GM18867 (cell line): ENCODE data around the gene ZNF783.
"Not testable (repeated sequence)": the region's sequence is repeated elsewhere in the genome, so short reads cannot be mapped to it uniquely, and the experiment has no call there.

ENCODE experiments used
- ATAC-seq: cut with Tn5 transposase; IDR thresholded peaks from one replicate; pipeline ENCODE4 v1.9.1; 2021; ENCODE audit warnings: mild to moderate bottlenecking, moderate library complexity; ENCODE audit not compliant: unreplicated experiment

Gene ZNF783

DNA sequence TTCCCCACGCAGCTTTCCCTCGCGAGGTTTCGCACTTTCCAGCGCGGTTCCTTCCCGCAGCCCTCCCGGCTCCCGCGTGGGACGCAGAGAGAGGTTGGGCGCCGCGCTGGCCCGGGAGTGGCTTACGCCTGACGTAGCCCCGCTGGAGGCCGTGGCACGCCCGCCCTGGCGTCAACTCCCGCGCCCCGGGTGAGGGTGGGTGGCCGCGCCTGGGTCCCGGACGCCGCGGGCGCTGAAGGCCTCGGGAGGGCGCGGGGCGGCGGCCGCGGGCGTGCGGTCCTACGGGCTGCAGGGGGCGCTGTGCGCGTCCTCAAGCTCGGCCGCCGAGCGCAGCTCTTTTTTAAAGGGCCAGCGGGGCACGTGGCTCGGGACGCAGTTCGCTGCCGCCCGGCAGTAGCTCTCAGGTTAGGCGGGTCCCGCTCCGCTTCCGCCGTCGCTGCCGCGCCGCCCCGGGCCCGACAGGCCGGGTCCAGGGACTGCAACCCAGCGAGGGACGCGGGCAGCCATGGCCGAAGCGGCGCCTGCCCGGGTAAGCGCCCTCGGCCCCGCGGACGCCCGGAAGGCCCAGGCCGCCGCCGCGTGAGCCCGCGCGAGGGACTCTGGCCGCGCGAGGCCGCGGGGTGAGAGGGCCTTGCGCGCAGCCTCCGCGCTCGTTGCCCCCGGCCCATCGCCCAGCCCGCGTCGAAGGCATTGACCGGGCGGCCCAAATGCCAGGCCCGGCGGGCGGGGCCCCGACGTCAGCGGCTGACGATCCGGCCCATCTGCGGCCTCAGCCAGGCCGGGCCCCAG, at the start of gene ZNF783:
Gene ZNF783, plus strand, starts transcription at position 368 of the 789 bp plus-strand sequence. Its CDS starts 138 bp downstream, at position 506.
- peak; percentile 87 for ATAC-seq

- ATAC-seq: no peak
Measured at GRCh38 chr7:149214020-149214720, 47.8 kb upstream of the ZNF783 start.

- ATAC-seq: no peak
Measured at GRCh38 chr7:149216402-149216801, 45.6 kb upstream of the ZNF783 start.

DNA sequence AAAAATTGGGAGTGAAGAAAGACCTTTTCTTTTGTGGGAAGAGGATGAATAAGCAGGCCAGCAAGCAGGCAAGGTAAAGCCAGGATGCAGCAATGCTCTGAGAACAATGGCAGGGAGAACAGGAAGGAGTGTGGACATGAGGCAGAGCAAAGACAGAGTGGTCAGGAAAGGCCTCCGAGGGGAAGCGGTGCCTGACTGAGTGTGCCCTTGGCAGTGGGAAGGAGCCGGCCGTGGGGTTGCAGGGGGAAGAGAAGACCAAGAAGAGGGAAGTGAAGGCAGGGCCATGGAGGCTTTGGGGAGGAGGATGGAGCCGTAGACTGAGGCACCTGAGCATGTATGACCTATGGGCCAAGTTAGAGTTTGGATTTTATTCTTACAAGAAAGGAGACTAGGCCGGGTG, 44.4 kb upstream of the ZNF783 start:
- ATAC-seq: no peak

DNA sequence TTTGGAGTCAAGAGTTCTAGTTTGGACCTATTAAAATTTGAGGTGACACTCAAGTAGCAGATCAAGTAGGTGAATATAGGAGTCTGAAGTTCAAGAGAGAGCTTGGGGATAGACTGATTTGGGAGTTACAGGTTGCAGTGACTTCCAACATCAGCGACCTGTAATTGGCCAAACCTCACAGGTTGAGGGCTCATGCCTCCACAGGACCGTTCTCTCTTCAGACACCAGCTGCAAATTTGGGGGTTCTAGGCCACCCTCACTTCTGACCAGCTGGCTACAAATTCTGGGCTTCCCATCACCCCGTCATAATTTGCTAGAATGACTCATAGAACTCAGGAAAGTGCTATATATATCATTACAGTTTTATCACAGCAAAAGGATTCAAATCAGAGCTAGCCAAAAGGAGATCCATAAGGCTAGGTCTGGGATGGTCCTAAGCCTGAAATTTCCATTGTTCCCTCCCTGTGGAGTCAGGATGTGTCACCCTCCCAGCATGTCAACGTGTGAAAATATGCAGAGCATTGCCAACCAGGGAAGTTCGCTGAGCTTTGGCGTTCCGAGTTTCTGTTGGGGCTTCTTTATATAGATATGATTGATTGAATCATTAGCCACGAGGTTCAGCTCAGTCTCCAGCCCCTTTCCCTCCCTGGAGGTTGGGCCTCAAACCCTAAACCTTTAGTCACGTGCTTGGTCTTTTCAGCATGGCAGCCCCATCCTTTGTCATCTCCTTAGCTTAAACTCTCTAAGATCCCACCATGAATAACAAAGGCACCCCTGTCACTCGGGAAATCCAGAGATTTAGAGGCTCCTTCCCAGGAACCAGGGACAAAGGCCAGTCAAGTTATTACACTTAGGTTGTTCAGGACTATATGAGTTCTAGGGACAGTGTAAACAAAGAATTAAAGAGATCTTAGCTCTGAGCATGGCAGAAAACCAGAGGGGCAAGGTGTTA, 43.3 kb upstream of the ZNF783 start:
- ATAC-seq: no peak

- no peak for ATAC-seq
Measured at GRCh38 chr7:149220534-149220933, 41.5 kb upstream of the ZNF783 start.

- no peak for ATAC-seq
Measured at GRCh38 chr7:149223176-149223575, 38.8 kb upstream of the ZNF783 start.

DNA sequence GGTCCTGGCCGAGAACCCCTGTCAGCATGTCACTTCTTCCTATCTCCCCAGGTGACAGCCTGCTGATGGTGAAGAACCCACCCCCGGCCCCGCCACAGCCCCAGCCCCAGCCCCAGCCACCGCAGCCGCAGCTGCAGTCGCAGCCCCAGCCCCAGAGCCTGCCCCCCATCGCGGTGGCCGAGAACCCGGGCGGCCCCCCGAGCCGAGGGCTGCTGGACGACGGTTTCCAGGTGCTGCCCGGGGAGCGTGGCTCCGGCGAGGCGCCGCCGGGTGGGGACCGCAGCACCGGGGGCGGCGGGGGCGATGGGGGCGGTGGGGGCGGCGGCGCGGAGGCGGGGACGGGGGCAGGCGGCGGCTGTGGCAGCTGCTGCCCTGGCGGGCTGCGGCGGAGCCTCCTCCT, 38.2 kb upstream of the ZNF783 start:
- ATAC-seq: no peak

GRCh38 chr7:149224352-149224751, 37.6 kb upstream of the ZNF783 start:
- no peak for ATAC-seq

GRCh38 chr7:149225106-149225505, 36.9 kb upstream of the ZNF783 start:
- no peak for ATAC-seq

- ATAC-seq: no peak
Measured at GRCh38 chr7:149225656-149226055, 36.3 kb upstream of the ZNF783 start.

- not testable (repeated sequence) for ATAC-seq
Measured at GRCh38 chr7:149226366-149226765, 35.6 kb upstream of the ZNF783 start.

DNA sequence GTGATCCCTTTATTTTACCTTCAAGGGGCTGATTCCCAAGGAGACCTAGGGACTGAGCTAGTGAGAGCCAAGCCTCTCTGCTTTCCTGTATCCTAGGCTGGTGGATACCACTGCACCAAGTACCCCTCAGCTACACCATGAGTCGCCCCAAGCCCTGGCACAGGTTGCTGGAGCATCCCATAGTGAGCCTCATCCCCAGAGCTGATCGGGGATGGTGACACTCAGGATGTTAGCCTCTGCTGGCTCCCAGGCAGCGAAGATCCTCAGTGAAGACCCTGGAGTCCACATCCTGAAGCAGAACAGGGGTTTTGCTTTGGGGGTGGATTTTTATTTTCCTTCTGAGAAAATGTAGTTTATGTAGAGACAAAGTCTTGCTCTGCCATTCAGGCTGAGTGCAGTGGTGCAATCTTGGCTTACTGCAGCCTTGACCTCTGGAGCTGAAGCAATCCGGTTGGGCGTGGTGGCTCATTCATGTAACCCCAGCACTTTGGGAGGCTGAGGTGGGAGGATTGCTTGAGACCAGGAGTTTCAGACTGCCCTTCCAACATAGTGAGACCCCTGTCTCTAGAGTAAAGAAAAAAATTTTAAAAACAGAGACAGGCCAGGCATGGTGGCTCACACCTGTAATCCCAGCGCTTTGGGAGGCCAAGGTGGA, 35.0 kb upstream of the ZNF783 start:
- no peak for ATAC-seq

DNA sequence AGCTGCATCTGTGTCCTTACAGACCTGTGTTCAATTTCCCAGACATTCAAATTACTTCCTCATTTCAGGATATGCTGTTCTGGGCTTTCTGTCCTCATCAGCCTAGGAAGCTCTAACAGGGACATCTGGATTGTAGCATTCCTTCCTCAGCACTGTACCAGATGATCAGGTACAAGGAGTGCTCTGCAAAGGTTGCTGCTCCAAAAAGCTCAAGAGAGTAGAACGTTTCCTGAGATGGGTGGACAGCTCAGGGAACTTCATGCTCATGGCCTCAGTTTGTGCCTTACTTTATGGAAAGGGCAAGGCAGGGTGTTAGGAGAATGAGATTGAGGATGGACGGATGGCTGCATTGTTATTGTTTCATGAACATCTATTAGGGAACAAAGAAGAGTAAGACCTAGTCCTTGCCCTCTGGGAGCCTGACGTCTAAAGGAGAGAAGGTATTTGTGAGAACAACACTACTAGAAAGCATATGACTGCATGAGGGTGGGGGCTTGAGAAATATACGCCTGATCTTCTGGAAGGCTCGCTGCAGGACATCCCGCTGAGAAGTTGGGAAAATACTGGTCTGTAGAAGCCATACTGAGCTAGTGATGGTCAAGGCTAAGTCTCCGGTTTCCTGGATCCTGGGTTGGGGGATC, 33.0 kb upstream of the ZNF783 start:
- no peak for ATAC-seq

DNA sequence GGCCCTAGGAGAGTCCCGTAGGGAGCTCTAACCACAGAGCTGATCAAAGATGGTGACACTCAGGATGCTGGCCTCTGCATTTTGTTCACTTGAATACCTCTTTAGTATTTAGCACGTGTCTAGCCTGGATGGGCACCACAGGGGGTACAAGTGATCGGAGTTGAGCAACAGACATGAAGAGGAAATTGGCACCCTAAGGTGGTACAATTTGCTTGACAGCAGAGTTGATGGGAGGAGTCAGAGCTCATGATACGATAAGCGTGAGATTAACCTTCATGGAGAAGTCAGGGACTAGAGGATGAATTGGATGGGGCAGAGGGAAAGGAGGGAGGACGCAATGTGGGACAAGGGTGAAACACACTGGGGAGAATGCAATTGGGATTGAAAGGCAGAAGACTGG, 32.5 kb upstream of the ZNF783 start:
- ATAC-seq: no peak

DNA sequence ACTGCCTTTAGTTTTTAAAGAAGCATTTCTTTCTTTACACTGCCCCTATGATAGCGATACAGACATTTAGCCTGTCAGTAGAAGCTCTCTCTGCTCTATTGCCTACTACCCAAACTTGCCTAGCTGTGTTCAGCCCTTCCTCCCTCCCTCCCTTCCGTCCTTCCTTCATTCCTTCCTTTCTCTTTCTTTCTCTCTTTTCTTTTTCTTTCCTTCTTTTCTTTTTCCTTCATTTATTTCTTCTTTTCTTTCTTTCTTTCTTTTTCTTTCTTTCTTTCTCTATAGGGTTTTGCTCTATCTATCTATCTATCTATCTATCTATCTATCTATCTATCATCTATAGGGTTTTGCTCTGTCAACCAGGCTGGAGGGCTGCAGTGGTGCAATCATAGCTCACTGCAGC, 29.6 kb upstream of the ZNF783 start:
- ATAC-seq: no peak

DNA sequence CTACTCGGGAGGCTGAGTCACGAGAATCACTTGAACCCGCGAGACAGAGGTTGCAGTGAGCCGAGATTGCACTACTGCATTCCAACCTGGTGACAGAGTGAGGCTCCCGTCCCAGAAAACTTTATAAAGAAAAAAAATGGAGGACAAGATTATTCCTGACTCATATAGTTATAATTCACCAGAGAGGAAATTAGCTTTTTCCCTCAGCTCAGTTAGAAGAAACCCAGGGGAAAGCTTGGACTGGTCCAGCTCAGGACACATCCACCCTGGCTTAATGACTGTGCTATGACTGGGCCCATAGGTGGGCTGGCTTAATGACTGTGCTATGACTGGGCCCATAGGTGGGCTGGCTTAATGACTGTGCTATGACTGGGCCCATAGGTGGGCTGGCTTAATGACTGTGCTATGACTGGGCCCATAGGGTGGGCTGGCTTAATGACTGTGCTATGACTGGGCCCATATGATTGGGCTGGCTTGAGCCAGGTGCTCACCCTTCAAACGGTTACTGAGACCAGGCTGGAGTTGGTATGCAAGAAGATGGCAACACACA, 28.3 kb upstream of the ZNF783 start:
- not testable (repeated sequence) for ATAC-seq

GRCh38 chr7:149237502-149237901, 24.5 kb upstream of the ZNF783 start:
- no peak for ATAC-seq

GRCh38 chr7:149238051-149238450, 23.9 kb upstream of the ZNF783 start:
- no peak for ATAC-seq
